HG02973 (cell line): ENCODE results near the gene RHOH.

Source experiments
- ATAC-seq: cut with Tn5 transposase; IDR thresholded peaks from one replicate; pipeline ENCODE4 v1.9.1; 2021; ENCODE audit warnings: moderate library complexity; ENCODE audit not compliant: unreplicated experiment

RHOH gene

GRCh38 chr4:40204507-40205258 lies 7.9 kb downstream of the RHOH start:
- no peak for ATAC-seq

- peak; percentile 48 for ATAC-seq
Measured at GRCh38 chr4:40205259-40206198, 8.7 kb downstream of the RHOH start.

GRCh38 chr4:40206426-40206825 lies 9.6 kb downstream of the RHOH start:
- no peak for ATAC-seq

- ATAC-seq, result no peak
Measured at GRCh38 chr4:40209401-40209800, 12.6 kb downstream of the RHOH start.

- no peak for ATAC-seq
Measured at GRCh38 chr4:40210776-40211175, 13.9 kb downstream of the RHOH start.

GRCh38 chr4:40211224-40212185 lies 14.7 kb downstream of the RHOH start:
- no peak for ATAC-seq

GRCh38 chr4:40212674-40213527 lies 16.1 kb downstream of the RHOH start:
- ATAC-seq, result no peak

GRCh38 chr4:40214038-40214437 lies 17.2 kb downstream of the RHOH start:
- no peak for ATAC-seq

GRCh38 chr4:40214661-40215418 lies 18.0 kb downstream of the RHOH start:
- ATAC-seq, result no peak

- no peak for ATAC-seq
Measured at GRCh38 chr4:40216622-40217366, 20.0 kb downstream of the RHOH start.

- no peak for ATAC-seq
Measured at GRCh38 chr4:40221744-40222143, 24.9 kb downstream of the RHOH start.

GRCh38 chr4:40223343-40223742 lies 26.5 kb downstream of the RHOH start:
- no peak for ATAC-seq

GRCh38 chr4:40224432-40224831 lies 27.6 kb downstream of the RHOH start:
- ATAC-seq, result no peak

GRCh38 chr4:40225497-40225896 lies 28.7 kb downstream of the RHOH start:
- ATAC-seq, result no peak

GRCh38 chr4:40227284-40227683 lies 30.5 kb downstream of the RHOH start:
- peak; percentile 55 for ATAC-seq

GRCh38 chr4:40228497-40229365 lies 31.9 kb downstream of the RHOH start:
- peak; percentile 44 for ATAC-seq

- no peak for ATAC-seq
Measured at GRCh38 chr4:40231316-40231863, 34.6 kb downstream of the RHOH start.
